Right renal cortex interstitium (tissue), 3 donors: ENCODE data around the gene COX5A. TPM values are rescaled to one million over a fixed set of nuclear protein-coding genes. Genes with fewer than 3 reads are reported as not detected.
"Not testable (repeated sequence)": the region's sequence is repeated elsewhere in the genome, so short reads cannot be mapped to it uniquely, and the experiment has no call there.

Experiments used
- DNase-seq, 3 donors: peaks; one replicate each; pipeline ENCODE4 v3.0.0-alpha.2; 2013; ENCODE audit warnings: low read depth in 3 of 3, low spot score in 2 of 3
- polyA plus RNA-seq, 3 donors: library from polyadenylated mRNA; unstranded; fragments of 120-200 nt; gene quantifications; one replicate each; pipeline ENCODE4 v1.2.1, GENCODE V29; 2013; ENCODE audit not compliant: insufficient read length in 3 of 3

The COX5A gene
- polyA plus RNA-seq, 3 donors, result 214 to 217 (median 215) TPM

DNA sequence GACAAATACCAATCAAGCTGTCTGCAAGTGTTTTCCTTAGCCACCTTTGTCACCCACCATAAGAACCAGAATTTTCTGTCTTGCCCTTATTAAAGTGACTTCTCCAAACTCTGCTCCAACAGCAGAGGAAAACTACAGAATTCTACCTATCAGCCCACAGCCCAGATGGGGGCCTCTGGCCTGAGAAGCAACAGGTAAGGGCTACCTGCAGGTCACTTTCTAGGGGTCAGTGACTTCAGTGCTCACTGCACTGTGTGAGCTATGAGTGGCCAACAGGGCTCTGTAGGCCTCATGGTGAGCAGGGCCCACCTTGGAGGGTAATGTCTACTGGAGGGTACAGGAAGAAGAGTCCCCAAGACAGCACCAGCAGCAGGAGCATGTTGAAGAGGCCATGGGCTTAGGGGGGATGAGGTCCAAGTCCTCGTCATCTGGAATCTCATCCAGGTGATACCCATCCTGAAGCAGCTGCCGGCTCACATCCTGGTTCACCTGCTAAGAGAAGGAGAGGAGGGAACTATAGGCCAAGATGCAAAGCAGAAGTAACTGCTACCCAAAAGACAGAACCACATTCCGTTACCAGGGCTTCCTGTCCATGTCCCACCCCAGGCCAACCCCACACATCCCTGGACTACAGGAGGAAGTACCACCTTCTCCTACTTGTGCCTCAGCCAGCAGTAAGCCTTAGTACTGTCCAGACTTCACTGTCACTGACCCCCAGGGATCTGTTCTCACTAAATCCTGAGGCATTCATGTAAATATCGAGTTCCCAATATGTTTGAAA is 35.4 kb downstream of the COX5A start:
- no peak for DNase-seq

DNA sequence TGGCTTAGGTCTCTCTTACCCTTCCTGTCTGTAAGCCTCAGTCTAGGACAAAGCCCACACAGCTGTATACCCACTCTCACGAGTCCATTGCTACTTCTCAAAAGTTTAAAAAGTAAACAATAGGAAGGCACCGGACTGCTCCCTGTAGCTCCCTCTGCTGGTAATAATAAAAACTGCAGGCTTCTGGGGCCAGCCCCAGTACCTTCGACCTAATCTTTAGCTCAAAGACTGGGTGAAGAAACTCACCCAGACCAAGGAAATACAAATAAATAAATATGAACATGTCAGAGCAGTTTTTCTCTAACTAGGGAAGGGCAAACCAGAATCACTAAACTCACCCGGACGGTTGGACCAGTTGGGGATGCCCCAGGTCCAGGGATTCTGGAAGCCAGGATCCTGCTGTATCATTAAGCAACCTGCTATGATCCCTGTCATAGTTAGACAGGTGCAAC is 36.2 kb downstream of the COX5A start:
- no peak for DNase-seq

- no peak for DNase-seq
These were observed 40.6 kb downstream of the COX5A start for GRCh38 chr15:74897300-74897701.

GRCh38 chr15:74896316-74896715 is 41.6 kb downstream of the COX5A start:
- DNase-seq, result no peak

- DNase-seq, result no peak
These were observed 42.0 kb downstream of the COX5A start for GRCh38 chr15:74895830-74896229.

GRCh38 chr15:74894383-74894782 is 43.5 kb downstream of the COX5A start:
- not testable (repeated sequence) for DNase-seq

DNA sequence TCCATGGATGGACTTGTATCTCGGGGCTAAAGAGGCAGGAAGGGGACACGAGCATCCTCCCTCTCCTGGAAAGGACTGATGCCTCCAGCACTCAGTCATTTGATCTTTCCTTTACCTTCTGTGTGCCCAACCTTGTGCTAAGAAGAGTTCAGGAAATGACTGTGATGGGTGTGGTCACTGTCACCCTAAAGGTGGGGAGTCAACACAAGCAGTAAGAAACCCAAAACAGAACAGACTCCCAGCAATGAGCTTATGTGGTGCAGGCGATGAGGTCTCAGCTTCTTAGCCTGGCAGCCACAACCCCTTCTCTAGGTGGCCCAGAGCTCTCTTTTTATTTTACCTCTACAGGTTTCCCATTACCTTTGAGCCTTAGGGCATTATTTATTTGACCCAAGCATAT is 44.2 kb downstream of the COX5A start:
- no peak for DNase-seq

GRCh38 chr15:74892931-74893330 is 44.9 kb downstream of the COX5A start:
- DNase-seq, result no peak

DNA sequence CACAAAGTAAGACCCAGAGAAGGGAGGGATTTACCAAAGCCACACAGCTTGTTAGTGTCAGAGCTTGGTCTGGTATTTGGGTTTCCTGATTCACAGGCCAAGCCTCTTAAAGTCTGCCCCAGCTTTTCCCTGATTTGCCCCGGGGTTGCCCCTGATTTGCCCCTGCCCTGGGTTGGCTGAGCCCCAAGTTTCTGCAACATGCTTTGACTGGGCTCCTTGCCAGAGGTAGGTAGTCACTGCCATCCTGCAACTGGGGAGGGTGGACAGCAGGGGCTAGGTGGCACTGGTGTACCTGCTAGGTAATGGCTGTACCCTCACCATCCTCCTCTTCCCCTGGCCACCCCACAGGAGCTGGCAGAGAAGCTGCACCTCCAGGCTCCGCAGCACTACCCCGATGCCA is 45.6 kb downstream of the COX5A start:
- no peak for DNase-seq

DNA sequence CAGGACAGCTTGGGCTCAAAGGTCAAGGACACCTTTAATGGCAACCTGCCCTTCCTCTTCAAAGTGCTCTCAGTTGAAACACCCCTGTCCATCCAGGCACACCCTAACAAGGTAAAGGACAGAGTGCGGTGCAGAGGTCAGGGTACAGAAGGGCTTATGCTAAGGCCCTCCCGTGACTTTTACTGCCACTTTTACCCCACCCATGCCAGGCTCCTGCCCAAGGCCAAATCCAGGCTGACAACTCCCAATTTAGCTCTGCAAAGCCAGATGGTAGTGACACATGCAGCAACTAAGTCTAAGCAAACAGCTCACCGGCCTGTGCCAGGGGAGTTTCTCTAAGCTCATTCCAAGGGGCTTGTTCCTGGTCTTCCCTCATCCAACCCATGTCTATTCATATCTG is 46.4 kb downstream of the COX5A start:
- DNase-seq, result no peak

- DNase-seq, result no peak
These were observed 47.3 kb downstream of the COX5A start for GRCh38 chr15:74890665-74890960.

GRCh38 chr15:74889883-74890664 is 47.8 kb downstream of the COX5A start, which contains the start of gene MPI:
Gene MPI (plus strand): TSS chr15:74890042. CDS start chr15:74890074, 32 bp downstream.
- peak in 1 of 3 donors; percentile 78 for DNase-seq

DNA sequence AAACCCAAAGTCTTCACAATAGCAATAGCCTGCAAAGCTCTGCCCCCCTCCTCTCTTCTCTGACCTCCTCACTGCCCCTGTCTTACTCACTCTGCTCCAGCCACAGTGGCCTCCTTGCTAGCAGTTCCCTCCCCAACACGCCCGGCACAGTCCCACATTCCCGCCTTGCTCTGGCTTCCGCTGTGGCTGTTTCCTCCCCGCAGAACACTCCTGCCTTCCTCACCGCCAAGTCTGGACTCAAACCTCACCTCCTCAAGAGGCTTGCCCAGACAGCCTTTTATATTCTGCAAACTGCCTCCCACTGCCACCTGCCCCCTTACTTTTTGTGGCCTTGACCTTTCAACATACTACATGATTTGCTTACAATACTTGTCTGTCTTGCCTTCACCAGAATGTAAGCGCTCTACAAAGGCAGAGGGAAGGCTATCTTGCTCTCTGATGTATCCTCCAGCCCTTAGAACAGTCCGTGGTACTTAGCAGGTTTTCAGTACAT is 48.4 kb downstream of the COX5A start:
- DNase-seq, result no peak

DNA sequence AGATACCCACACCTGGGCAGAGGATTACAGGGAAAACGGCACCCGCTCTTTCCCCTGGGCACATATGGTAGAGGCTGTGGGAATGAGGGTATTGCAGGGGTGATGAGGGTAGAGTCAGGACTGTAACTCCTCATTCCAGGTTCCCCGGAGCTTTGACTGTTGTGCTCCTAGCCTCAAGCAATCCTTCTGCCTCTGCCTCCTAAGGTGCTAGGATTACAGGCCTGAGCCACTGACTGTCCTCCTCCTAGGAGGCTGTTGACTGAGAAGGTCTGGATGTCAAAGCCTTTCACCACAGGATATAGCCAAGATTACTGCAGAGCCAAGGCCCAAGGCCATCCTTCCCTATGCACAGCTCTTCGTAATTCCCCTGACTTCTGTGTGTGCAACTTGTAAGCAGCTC is 49.2 kb downstream of the COX5A start:
- DNase-seq, result no peak

GRCh38 chr15:74887537-74888193 is 50.2 kb downstream of the COX5A start:
- DNase-seq, result not testable (repeated sequence)

DNA sequence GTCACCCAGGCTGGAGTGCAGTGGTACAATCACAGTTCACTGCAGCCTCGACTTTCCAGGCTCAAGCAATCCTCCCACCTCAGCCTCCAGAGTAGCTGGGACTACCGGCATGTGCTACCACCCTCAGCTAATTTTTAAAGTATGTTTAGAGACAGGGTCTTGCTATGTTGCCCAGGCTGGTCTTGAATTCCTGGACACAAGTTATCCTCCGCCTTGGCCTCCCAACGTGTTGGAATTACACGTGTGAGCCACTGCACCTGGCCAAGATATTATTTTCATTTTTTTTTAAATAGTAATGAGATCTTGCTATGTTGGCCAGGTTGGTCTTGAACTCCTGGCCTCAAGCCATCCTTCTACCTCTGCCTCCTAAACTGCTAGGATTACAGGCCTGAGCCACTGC is 52.4 kb downstream of the COX5A start:
- no peak for DNase-seq

DNA sequence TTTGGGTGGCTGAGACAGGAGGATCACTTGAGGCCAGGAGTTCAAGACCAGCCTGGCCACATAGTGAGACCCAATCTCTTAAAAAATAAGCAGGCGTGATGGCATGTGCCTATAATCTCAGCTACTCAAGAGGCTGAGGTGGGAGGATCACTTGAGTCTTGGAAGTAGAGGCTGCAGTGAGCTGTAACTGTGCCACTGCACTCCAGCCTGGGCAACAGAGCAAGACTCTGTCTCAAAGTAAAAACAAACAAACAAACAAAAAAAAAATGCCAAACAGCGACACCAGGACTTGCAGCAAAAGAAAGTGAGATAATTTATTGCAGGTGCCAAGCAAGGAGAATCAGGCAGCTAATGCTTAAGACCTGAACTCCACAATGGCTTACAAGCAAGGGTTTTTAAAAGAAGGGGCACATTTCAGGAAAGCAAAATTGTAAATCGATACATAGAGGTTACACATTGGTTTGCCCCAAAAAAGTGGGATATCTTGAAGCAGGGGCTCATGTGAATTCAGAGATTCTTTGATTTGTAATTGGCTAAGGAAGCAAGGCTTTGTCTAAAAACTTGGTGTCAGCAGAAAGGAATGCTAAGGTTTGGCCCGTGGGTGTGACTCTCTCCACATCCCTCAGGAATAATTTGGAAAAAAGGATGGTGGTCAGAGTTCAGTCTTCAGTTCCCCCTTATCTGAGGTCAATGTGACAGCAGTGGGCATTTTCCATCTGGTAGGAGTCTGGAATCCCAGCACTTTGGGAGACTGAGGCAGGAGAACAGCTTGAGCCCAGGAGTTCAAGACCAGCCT is 53.2 kb downstream of the COX5A start:
- no peak for DNase-seq

DNA sequence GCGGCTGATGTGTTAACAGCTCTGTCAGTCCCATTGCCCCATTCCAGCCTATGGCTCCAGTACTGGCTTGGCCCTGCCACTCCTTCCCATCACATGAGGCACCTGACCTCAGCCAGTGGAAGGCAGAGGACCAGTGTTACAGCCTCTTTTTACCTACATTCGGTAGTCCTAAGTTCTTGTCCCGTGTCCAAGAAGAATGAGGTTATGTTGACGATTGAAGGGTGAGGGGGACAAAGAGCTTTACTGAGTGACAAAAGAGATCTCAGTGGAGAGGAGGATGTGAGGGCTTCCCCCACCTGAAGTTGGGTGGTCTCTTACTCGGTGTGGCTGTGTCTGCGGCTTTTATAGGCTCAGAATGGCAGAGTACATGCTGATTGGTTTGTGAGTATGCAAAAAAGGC is 55.3 kb downstream of the COX5A start:
- no peak for DNase-seq

DNA sequence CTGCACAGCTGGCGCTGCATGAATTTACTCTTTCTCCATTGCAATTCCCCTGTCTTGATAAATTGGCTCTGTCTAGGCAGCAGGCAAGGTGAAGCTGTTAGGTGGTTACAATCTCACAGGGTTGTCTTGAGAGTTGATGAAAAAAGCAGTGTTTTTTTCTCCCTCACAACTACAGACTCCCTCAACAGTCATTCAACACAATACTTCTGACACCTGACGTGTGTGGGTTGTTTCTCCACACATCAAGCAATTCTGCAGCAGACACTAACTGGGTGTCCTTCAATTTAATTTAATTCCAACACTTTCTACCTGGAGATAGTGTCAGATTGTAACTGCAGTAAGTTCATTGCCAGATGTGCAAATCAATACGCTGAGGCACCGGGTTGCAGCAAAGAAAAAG is 59.6 kb downstream of the COX5A start:
- DNase-seq, result no peak

DNA sequence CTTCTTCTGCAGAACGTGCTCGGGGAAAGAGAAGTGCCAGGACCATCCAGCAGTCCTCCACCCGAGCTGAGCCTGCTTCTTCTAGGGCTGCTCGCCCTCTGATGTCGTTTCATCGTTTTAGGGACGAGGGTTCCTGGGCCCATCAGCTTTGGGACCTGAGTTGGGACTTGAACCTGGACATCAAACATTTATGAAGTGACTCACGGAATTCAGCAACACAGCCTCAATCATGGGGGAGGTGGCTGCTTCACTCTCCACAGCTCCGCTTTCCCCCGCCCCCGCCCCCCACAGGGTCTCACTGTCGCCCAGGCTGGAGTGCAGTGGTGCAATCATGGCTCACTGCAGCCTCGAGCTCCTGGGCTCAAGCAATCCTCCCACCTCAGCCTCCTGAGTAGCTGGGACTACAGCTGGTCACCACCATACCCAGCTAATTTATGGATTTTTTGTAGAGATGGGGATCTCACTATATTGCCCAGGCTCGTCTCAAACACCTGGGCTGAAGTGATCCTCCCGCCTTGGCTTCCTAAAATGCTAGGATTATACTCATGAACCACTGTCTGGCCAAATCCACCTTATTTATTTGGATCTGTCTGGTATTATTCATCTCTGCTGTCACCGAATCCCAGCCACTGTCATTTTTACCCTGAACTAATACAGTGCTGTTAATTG is 64.0 kb downstream of the COX5A start:
- peak in 1 of 3 donors; percentile 10 for DNase-seq
